Stimulated activated CD8-positive, alpha-beta memory T cell treated with anti-CD3 and anti-CD28 coated beads, Interleukin-2, amount 100 ng/mL, for 1 hour (primary cell): ENCODE measurements around the gene NBAS.

ENCODE experiments used
- DNase-seq, 2 donors: peaks; one replicate each; pipeline ENCODE4 v3.0.0-alpha.2; 2020; ENCODE audit warnings: low read depth in 2 of 2

NBAS gene

DNA sequence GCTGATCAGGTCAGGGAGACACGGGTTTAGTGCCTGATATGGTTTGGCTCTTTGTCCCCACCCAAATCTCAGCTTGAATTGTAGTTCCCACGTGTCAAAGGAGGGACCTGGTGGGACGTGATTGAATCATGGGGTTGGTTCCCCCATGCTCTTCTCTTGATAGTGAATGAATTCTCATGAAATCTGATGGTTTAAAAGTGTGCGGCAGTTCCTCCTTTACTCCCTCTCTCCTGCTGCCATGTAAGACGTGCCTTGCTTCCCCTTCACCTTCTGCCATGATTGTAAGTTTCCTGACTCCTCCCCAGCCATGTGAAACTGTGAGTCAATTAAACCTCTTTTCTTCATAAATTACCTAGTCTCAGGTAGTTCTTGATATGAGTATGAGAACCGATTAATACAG lies 424.5 kb downstream of the NBAS start:
- no peak for DNase-seq

DNA sequence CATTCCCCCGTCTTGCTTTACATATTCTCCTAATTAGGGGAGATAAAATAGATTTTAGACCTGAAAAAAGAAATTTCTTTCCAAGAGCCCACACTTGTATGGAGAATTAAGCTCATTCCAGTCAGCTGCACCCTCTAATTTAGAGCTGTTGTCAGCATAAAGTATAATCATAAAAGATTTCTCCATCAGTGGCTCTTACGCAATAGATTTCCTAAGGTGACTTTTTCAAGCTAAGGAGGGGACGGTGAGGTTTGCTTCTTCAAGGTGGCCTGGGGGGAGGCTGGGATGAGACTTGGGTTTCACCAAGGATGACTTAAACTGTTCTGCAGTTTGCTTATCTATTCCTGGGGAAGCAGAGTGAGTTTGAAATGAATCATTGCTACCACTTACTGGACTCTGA lies 426.2 kb downstream of the NBAS start:
- DNase-seq, result no peak

DNA sequence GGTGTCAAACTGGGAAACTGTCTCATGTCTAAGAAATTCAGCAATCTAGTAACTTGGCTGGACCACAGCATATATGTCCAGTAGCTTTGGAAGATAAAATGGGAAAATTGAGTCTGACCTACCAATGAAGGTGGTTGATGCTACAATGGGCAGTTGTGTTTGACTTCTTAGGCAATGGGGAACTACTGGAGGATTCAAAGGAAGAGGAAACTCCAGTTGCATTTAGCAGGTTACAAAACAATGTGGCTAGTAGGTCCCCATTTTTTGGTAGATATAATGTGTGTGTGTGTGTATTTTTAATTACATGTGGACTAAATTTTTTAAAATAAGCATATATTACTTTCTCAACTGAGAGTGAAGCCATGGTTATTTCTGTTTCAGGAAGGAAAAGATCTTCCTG lies 427.7 kb downstream of the NBAS start:
- DNase-seq, result no peak

DNA sequence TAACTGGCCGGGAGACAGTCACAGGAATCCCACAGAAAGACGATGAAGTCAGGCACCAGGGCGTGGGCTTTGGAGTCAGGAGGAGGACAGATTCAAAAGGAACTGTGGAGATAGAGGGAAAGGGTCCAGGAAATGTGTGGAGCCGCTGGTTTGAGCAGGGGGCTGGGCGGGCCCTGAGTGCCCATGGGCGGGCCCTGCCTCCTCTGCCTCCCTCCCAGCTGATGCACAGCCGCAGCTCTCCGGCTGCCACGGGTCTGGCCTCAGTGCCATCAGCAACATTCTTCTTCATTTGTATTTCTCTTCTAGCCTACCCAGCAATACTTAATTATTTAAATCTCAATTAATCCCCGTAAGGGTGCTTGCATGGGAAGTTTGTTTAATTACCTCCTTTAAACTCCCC lies 432.3 kb downstream of the NBAS start:
- no peak for DNase-seq

DNA sequence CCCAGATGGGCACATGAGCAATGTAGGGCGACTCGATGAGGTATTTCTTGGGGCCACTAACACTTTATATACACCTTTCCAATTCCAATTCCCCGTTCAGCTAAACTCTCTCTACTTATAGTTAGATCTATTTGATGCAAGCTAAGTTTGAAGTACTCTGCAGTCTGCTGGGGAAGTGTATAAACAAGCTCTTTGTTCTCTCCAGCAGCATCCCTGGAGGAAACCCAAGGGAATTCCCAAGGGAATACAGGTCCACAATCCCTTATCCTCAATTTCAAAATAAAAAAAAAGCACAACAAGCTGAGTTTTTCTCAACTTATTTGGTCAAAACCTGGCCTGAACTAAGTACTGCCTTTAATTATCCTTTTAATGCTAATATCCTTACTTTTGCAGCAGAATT lies 433.3 kb downstream of the NBAS start:
- DNase-seq, result no peak

DNA sequence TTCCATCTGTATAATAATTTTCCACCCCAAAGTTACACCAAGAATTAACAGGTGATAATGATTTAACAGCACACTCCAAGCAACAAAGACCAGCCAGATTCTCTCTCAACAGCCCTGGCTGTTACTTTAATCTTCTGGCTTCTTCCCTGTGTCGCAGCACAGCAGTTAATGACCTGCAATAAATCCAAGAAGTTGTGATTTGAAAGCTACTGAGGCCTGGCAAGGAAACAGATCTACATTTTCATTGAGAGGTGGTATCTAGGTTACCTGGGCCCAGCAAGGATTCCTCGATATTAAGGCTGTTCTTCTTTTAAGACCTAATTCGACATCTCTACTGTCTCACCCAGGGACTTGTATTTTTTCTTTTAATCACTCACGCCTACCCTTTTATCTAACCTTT lies 433.8 kb downstream of the NBAS start:
- no peak for DNase-seq

DNA sequence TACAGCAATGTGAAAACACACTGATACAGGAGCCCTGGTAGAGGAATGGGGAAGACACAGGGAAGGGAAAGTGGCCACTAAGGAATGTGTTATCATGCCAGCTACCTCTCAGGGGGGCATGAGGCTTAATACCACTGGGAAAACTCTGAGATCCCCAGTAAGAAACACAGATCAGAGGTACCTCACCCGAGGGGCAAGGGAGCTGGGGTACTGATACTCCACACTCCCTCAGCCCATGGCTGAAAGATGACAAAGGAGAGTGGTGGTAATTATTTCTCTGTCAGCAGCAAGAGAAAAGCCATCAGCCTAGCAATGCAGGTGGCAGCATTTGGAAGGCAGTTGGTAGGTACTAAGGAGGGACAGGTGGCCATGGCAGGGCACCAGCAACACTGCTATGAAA lies 434.8 kb downstream of the NBAS start:
- no peak for DNase-seq

DNA sequence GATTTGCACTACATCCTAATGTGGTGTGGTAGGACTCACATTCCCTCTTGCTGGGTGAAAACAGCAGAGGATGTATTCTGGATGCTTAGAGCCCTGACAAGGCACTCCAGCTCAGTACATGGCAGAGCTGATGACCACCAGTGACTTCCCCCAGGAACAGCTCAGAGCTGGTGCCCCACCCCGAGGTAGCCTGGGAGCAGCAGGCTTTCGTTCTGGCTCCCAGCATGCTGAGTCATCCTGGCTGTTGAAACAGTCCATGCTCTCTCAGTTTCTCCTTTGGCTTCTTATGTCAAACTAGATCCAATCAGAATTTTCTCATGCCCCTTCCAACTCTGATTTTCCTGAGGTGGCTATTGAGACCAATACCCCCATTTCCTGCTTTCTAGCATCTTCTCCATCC lies 438.2 kb downstream of the NBAS start:
- no peak for DNase-seq

DNA sequence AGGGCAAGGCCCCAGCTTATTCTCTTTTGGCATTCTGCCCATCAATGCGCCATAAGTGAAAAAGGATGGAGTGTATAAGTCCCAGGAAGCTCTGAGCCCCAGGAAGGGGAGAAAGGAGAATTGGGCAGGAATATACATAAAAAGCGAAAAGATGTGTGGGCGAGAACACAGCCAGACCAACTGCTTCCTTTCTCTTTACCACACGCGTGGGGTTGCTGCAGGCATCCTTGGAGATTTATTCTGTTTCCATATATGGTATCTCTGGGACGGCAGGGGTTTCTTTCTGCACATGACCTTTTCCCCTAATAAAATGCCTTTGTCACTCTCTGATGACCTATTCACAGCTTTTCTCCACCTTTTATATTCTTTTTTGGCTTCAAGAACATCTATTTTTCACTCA lies 440.5 kb downstream of the NBAS start:
- DNase-seq, result no peak

DNA sequence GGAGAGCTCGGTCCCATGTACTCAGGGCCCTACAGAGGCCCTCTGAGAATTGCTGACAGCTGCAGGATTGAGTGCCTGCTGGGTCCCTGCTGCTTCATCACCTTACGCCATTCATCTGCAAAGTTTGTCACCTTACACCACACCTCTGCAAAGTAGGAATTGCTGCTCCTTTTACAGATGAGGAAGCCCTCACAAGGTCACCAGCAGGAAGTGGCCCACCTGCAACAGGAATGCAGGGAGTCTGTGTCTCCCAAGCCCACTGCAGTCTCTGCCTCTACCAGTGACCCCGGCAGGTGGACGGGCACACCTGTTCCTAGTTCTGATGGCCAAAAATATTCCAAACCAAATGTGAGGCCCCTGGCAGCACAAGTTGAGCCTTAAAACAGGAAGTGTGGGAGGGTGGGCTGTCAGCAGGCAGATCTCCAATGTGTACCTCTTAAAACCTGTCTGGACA lies 441.4 kb downstream of the NBAS start:
- no peak for DNase-seq

DNA sequence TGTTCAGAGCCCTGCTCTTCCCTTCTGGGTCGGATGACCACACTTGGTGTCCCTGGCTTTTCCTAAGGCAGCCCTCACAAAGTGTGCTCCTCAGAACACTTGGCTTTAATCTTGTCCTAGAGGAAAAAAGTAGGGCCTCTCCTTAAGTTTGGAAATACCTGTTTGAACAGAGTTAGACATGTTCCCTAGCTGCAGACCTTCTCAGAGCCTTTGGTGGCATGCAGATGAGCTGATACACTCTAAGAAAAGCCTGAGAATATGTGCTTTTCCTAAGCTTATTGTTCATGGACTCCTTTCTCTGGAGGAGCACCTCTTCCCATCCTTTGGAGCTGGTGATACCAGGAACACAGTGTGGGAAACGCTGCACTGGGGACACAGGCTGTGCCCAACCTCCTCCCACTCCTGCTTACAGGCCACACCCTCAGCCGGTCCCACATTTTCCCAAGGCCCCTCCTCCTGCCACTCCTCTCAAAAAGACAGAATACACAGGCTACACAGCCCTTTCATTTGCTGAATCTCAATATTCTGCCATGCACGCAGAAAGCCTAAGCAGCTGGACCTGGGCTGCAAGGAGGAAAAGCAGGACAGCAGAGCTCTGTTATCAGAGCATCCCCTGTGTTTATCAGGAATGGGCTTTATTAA lies 443.6 kb downstream of the NBAS start:
- no peak for DNase-seq
